DMS79 (cell line): ENCODE measurements around the gene NSUN2.
"Not testable (repeated sequence)": the region's sequence is repeated elsewhere in the genome, so short reads cannot be mapped to it uniquely, and the experiment has no call there.

ENCODE experiments used
- DNase-seq: peaks from one replicate; lab custom pipeline; 2025; lab: John Stamatoyannopoulos, UW

NSUN2 gene

GRCh38 chr5:6582507-6583048, 50.3 kb downstream of the NSUN2 start:
- peak; percentile 16 for DNase-seq

GRCh38 chr5:6581559-6582426, 51.1 kb downstream of the NSUN2 start:
- DNase-seq, result no peak

DNA sequence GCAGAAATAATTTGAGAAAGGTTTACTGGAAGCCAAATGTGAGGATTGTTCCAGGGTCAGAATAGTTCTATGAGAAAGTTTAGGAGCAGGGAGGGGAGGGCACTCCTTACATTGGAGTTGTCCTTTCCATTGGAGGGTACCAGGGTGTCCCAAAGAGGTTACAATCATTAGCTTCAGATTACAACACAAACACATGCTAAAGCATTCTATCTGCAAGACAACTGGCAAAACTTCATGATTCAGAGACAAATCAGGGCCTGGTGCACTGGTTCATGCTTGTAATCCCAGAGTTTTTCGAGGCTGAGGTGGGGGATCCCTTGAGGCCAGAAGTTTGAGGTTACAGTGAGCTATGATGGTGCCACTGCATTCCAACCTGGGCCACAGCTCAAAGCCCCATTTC, 51.8 kb downstream of the NSUN2 start:
- DNase-seq, result no peak

DNA sequence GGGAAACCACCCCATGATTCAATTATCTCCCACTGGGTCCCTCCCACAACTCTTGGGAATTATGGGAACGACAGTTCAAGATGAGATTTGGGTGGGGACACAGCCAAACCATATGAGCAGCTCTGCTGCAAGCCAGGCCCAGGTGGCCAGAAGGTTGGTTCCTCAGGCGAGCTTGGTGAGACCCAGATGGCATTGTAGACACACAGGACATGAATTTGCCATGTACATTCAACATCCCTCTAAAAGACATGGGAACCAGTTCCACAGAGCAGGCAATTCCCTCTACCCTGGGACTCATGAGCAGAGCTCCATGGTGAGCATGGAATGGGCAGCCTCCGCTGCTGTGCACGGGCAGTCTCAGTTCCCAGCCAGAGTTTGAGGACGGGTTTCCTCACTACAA, 53.3 kb downstream of the NSUN2 start:
- no peak for DNase-seq

- no peak for DNase-seq
Observed at GRCh38 chr5:6578676-6579343, 54.0 kb downstream of the NSUN2 start.

- DNase-seq, result no peak
Observed at GRCh38 chr5:6576861-6577501, 55.9 kb downstream of the NSUN2 start.

DNA sequence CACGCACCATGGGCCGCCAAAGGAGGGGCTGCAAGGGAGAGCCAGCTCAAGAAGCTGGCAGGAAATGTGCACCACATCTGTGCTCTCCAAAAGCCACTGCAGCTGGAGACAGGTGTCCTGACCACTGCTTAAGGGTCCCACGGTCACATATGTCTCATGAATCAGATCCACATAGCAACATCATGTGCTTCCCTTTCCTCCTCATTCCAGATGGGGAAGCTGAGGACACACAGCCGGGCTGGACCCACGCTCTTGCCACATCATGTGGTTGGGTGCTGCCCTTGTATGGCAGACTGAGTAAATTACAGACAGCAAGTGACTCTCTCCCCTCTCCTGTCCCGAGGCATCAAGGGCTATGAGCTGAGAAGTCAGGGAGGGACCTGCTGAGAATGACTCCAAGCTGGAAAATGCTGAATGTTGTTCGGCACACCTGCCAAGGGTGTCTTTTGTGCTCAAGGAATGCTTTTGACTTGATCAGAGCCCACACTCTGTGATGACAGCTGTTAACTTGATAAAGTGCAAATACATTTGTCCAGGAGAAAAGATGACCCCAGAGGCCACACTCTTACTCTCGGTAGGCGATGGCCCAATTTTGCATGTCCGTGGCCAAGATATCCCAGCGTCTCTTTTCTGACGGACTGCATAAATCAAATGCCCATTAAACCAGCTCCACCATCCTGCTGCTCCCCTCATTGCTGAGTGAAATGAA, 58.2 kb downstream of the NSUN2 start:
- no peak for DNase-seq

- DNase-seq, result no peak
Observed at GRCh38 chr5:6574111-6574510, 58.7 kb downstream of the NSUN2 start.

DNA sequence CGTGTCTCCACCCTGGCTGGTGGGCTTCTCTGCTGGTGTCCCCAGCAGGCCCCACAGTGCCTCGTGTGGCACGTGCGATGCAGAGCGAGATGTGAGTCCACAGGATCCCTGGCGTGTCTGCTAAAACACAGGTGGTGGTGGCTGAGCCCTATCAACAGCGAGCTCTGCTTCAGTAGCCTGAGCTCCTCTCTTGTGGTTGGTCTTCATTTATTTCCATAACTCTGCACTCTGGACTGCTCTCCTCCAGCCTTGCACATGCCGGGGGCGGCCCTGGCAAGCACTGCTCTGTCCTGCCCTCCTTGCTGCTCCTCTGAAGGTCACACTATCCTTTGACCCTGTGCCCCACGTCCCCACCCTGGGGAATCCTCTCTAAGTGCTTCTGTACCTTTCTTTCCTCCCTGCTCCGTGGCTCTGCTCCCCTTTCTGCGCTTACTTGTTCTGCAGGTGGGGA, 59.2 kb downstream of the NSUN2 start:
- no peak for DNase-seq

- DNase-seq, result no peak
Observed at GRCh38 chr5:6572825-6573380, 59.9 kb downstream of the NSUN2 start.

- DNase-seq, result no peak
Observed at GRCh38 chr5:6572086-6572824, 60.6 kb downstream of the NSUN2 start.

DNA sequence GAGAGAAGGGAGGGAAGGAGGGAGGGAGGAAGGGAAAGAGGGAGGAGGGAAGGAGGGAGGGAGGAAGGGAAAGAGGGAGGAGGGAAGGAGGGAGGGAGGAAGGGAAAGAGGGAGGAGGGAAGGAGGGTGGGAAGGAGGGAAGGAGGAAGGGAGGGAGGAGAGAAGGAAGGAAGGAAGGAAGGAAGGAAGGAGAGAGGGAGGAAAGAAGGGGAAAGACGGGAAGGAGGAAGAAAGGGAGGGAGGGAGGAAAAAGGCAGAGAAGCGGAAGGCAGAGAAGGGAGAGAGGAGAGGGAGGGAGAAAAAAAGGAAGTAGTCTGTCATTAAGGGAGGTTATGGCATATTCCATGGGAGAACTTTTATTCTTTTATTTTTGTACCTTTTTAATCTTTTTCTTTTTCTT, 61.2 kb downstream of the NSUN2 start:
- not testable (repeated sequence) for DNase-seq

- no peak for DNase-seq
Observed at GRCh38 chr5:6570530-6570929, 62.3 kb downstream of the NSUN2 start.

DNA sequence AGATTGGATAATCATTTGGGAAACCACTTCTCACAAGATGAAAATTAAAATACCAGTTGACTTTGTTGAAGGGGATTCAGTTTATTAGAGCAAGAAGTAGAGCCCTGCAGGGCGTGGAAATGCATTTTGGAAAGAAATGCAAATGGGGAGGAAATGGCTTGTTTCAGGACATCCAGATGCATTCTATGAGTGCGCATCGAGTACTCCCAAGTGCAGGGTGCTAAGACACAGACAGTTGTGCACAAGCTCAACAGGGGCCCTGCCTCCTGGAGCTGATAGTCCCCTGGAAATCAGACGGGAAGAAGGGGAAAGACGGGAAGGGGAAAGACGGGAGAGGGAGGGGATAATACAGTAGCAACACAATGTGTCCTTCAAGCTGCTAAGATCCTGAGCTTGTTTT, 64.0 kb downstream of the NSUN2 start:
- DNase-seq, result no peak

DNA sequence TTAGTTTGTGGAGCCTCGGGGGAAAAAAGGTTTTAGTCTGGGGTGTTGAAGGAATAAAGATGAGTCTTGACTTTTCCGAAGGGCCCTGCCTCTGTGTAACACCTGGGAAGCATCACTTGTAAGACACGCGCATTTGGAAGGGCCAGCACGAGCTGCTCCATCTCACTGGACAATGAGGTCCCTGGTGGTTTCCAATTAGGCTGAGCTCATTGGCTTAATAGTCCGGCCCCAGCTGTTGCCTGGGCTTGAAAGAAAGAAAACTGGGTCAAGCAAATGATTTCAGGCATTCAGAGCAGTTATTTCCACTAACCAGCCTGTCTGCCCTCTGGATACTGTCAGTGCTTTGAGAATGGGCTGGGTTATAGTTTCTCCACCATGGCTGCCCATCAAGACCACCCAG, 64.5 kb downstream of the NSUN2 start:
- DNase-seq, result no peak

DNA sequence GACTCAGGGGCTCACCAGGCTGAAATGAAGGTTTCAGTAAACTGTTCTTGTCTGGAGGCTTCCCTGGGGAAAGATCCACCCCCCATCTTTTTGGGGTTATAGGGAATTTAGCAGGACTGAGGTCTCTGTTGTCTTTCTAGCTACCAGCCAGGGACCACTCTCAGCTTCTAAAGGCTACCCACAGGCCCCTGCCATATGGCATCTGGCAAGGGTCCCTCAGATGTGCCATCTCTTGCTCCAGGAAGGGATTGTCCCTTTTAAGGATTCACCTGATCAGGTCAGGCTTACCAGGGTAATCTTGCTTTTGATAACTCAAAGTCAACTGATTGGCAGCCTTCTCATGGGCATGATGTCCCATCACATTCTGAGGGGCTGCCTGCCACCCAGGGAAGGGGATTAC, 65.0 kb downstream of the NSUN2 start:
- DNase-seq, result no peak

DNA sequence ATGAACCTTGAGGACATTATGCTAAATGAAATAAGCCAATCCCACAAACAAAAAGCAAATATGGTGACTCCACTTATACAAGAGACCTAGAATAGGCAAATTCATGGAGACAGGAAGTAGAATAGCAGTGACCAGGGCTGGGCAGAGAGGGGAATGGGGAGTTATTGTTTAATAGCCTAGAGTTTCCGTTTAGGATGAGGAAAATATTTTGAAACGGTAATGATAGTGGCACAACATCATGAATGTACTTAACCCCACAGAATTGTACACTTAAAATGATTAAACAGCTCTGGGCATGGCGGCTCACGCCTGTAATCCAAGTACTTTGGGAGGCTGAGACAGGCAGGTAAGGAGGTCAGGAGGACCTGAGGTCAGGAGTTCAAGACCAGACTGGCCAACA, 65.8 kb downstream of the NSUN2 start:
- DNase-seq, result no peak

- no peak for DNase-seq
Observed at GRCh38 chr5:6565492-6565891, 67.4 kb downstream of the NSUN2 start.

- no peak for DNase-seq
Observed at GRCh38 chr5:6557807-6558575, 74.9 kb downstream of the NSUN2 start.

GRCh38 chr5:6556802-6557102, 76.1 kb downstream of the NSUN2 start:
- DNase-seq, result no peak
